ENCODE data around the gene WNT11.

The WNT11 gene

GRCh38 chr11:76242004-76242779 lies 35.9 kb upstream of the WNT11 start:
- TF ChIP-seq, protein P1, sequence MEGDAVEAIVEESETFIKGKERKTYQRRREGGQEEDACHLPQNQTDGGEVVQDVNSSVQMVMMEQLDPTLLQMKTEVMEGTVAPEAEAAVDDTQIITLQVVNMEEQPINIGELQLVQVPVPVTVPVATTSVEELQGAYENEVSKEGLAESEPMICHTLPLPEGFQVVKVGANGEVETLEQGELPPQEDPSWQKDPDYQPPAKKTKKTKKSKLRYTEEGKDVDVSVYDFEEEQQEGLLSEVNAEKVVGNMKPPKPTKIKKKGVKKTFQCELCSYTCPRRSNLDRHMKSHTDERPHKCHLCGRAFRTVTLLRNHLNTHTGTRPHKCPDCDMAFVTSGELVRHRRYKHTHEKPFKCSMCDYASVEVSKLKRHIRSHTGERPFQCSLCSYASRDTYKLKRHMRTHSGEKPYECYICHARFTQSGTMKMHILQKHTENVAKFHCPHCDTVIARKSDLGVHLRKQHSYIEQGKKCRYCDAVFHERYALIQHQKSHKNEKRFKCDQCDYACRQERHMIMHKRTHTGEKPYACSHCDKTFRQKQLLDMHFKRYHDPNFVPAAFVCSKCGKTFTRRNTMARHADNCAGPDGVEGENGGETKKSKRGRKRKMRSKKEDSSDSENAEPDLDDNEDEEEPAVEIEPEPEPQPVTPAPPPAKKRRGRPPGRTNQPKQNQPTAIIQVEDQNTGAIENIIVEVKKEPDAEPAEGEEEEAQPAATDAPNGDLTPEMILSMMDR (IDR thresholded peaks at IDR 0.05; ENCODE audit: low read depth, low read length): no peak

DNA sequence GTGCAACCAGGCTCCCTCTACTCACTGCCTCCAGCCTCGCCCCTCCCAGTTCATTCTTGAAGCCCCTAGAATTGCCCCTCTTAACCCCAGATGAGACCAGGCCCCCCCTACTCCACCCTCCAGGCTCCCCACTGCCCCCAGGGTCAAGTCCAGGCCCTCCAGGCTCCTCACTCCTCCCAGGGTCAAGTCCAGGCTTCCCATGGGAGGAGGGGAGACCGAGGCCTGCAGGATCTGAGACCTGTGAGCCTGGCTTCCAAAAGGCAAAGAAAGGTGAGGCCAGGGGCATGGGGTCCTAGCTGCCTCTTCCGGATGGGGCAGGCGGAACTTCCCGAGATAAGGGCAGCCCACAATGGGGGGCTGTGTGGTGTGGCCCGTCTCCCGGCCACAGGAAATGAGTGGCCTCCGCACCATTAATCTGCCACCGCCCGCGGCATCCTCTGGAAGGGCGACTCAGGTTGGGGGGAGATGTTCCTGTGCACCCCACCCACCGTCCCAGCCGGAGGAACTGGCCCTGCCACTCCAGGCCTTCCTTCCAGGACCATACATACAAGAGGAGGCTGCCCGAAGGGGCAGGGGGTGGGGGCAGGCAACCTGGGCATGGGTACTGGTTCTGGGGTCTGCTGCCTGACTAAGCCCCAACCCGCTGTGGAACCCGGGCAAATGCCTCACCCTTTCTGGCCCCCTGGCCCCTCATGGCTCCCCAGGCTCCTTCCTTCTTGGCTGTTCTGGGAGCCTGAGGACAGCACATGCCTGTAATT lies 35.1 kb upstream of the WNT11 start:
- H3K4me3 ChIP-seq (ENCODE audit: low read depth, low read length): no peak overlapping the region
- TF ChIP-seq, protein P1 (IDR thresholded peaks at IDR 0.05; ENCODE audit: low read depth, low read length): no peak

More at GRCh38 chr11:76242004-76242779, 35.9 kb upstream of the WNT11 start:
- no peak overlapping the region for H3K4me3 ChIP-seq (ENCODE audit: low read depth, low read length)

DNA sequence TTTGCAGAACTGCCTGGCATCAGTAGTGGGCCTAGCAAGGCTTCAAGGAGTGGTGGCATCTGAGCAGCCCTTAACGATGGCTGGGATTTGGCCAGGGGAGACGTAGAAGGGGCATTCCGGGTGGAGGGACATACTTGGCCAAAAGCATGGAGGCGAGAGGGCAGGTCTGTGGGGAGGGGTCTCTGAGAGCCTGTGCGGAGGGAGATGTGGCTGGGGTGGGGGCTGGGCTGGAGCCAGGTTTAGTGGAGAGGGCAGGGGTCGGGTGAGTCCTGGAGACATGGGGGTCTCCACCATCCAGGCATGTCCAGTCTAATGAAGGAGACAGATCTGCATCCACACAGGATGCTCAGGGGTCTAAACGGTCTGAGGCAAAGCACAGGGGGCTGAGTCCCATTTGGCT lies 34.4 kb upstream of the WNT11 start:
- H3K4me3 ChIP-seq (ENCODE audit: low read depth, low read length): no peak overlapping the region
- TF ChIP-seq, protein P1 (IDR thresholded peaks at IDR 0.05; ENCODE audit: low read depth, low read length): no peak

DNA sequence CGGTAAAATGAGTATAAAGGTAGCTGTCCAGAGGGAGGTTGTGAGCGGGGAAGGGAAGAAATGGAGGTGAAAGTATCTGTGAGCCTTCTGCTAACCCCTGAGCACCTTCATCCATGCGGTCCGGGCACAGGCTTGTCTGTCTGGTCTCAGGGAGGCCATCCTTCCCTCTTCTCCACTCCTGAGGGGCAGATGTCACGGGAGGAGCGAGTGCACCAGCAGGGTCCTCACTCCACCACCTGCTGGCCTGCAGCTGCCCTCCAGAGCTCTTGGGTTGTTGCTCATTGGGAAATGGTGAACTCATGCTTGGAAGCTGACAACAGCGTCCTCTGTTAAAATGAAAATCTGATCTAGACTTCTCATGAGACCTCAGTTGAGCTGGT lies 33.8 kb upstream of the WNT11 start:
- TF ChIP-seq, protein P1 (IDR thresholded peaks at IDR 0.05; ENCODE audit: low read depth, low read length): no peak

GRCh38 chr11:76239483-76240160 lies 33.3 kb upstream of the WNT11 start:
- TF ChIP-seq, protein P1 (IDR thresholded peaks at IDR 0.05; ENCODE audit: low read depth, low read length): no peak
- H3K4me3 ChIP-seq (ENCODE audit: low read depth, low read length): no peak overlapping the region

More for the DNA sequence above, 33.8 kb upstream of the WNT11 start:
- H3K4me3 ChIP-seq (ENCODE audit: low read depth, low read length): no peak overlapping the region

GRCh38 chr11:76238551-76238950 lies 32.2 kb upstream of the WNT11 start:
- TF ChIP-seq, protein P1 (IDR thresholded peaks at IDR 0.05; ENCODE audit: low read depth, low read length): no peak
- H3K4me3 ChIP-seq (ENCODE audit: low read depth, low read length): no peak overlapping the region
